Subcutaneous adipose tissue (tissue), 4 donors: ENCODE measurements around the gene CPSF3. TPM values are rescaled to one million over a fixed set of nuclear protein-coding genes. Genes with fewer than 3 reads are reported as not detected.

Experiments
- total RNA-seq, 4 donors: library from RNA; depleted of rRNA; stranded (reverse); fragments of >200 nt; gene quantifications; one replicate each; pipeline ENCODE4 v1.1.0, GENCODE V29; 2016
- TF ChIP-seq, protein P1 (sequence below): fragments of 450-650 bp; IDR thresholded peaks from one replicate; pipeline ENCODE4 v1.5.1; 2016; ENCODE audit warnings: low read depth, mild to moderate bottlenecking, control low read depth, antibody characterized with exemption, moderate library complexity

CPSF3 gene
- total RNA-seq, 4 donors from 2014 or later: 19.2 to 30.3 (median 21.2) TPM

DNA sequence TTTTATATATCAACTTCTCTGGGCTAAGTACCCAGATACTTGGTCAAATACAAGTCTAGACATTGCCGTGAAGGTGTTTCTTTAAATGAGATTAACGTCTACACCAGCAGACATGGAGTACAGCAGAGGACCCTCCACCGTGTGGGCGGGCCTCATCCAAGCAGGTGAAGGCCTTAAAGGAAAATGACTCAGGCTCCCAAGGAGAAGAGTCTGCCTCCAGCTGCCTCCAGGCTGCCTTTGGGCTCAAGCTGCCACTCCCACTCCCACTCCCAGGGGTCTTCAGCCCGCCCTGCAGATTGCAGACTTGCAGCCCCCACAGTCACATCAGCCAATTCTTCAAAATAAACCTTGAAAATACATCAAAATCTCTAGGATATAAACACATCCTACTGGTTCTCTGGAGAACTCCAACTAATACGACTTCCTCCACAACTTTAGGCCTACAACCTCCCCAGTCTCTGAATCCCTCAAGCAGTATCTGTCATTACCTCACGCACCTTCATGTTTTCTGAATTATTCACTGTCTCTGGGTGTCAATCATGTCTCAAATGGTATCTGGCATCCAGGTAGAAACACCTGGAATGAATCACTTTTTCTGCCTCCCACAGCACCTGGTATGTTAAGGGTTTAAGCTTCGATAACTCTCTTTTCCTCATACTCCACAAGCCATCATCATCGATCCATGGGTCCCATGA, 7.0 kb upstream of the CPSF3 start:
- TF ChIP-seq, protein P1, sequence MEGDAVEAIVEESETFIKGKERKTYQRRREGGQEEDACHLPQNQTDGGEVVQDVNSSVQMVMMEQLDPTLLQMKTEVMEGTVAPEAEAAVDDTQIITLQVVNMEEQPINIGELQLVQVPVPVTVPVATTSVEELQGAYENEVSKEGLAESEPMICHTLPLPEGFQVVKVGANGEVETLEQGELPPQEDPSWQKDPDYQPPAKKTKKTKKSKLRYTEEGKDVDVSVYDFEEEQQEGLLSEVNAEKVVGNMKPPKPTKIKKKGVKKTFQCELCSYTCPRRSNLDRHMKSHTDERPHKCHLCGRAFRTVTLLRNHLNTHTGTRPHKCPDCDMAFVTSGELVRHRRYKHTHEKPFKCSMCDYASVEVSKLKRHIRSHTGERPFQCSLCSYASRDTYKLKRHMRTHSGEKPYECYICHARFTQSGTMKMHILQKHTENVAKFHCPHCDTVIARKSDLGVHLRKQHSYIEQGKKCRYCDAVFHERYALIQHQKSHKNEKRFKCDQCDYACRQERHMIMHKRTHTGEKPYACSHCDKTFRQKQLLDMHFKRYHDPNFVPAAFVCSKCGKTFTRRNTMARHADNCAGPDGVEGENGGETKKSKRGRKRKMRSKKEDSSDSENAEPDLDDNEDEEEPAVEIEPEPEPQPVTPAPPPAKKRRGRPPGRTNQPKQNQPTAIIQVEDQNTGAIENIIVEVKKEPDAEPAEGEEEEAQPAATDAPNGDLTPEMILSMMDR: no peak

DNA sequence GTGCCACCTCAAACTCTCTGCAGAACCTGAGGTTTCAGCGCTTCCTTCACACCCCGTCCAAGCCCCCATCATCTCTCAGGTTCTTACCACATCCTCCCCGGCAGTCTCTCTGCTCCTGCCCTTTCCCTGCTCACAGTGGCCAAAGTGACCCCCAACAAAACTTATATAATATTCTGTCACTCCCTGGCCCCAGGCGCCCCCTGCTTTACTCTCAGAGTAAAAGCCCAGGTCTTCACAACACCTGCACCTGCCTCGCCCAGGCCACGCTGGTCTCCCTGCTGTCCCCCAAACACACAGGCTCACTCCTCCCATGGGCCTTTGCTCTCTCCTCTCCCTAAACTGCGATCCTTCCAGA, 6.5 kb upstream of the CPSF3 start:
- TF ChIP-seq, protein P1: no peak

DNA sequence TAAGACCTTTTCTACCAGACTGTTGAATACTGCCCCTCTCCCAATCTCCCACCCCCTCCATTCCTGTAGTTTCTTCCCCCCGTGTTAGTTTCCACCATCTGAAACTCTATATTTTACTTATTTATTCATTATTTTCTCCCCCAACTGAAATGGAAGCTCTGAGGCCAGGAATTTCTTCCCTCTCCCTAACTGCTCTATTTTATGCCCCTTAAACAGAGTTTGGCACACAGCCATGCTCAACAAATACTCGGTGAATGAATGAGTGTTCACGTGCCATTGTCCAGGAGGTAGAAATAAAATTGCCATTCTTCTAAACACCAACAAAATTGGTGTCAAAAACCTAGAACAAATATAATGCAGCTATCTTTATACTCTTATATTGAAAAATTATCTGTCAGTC, 5.7 kb upstream of the CPSF3 start:
- TF ChIP-seq, protein P1: no peak

DNA sequence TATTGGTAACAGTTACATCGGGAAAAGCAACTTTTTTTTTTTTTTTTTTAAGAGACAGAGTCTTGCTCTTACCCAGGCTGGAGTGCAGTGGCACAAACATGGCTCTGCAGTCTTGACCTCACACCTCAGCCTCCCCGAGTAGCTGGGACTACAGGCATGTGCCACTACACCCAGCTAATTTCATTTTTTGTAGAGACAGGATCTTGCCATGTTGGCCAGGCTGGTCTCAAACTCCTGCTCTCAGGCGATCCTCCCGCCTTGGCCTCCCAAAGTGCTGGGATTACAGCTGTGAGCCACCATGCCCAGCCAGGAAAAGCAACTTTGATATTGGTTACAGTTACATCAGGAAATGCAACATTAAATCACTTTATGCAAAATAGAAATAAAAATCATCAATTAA, 4.7 kb upstream of the CPSF3 start:
- TF ChIP-seq, protein P1: no peak

DNA sequence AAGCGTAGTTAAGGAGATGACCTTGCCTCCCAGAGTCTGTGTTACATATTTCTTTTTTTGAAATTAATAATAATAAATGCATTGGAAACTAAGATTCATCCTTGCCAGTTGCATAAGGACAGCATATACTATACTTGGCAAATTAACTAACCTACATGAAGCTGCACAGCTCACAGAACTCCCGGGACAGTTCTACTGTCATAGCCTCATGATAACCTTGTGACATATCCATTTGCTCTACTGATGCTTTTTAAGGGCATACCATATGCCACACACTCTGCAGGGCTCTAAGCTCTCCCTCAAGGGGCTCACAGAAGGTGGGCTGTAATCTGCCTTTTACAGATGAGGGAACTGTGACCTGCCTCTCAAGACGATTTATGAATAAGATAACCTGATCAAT, 3.9 kb upstream of the CPSF3 start:
- TF ChIP-seq, protein P1: no peak

DNA sequence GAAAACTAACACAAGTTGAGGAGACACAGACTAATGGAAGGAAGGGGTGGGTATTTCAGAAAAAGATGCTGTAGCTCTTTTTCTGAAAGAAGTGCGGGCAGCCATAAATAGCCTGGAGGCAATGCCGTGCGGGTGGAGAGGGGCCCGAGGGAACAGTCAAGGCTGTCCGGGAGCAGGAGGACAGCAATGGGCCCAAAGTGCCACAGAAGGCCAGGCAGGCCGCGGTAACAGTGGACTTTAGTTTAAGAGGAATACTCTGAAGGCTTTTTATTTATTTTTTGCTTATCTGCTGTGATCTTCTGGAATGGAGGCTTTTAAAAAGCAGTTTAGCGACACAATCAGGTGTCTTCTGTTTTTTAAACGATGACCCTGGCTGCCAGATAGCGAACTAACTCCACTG, 3.0 kb upstream of the CPSF3 start:
- TF ChIP-seq, protein P1: no peak

DNA sequence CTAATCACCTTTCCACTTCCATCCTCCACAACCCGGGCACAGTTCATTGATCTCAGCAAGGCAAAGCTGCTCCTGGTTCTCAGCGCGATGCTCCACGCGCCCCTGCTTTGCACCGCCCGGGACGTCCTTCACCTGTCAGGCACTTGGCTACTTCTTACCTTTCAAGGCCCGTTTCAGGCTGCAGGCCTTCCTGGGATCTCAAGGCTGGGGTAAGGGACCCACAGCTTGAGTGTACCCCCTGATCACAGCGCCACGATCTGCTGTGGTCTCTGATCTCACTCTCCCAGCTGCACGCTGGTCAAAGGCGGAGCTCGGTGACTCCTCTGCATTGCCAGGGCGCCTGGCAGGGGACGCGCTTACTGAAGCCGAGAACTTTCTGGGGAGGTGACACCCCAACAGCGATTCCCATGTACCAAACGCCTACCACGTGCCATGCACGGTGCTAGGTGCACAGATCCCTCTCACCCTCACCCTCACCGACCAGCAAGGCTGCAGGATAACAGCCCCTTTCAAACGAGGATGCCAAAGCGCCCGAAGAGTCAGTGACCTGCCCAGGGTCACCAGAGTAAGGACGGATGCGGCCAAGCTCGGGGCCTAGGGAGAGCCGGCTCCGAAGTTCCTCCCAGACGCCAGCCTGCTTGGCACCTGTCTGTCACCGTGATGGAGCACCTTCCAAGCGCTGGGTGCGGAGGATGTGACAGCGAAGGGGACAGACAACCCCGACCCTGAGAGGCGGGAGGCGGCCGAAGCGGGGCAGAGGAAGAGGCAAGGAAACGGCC, 944 bp upstream of the CPSF3 start:
- TF ChIP-seq, protein P1: no peak
